Loucy (cell line): ENCODE results near the gene CUBN.

Experiments used
- H2AFZ ChIP-seq: fragments of 200-600 bp; sonication (generic); 2 replicates; pipeline ENCODE4 v1.6.0; 2016; ENCODE audit warnings: antibody characterized with exemption, mild to moderate bottlenecking, low read length, moderate library complexity
- H3F3A ChIP-seq: fragments of 200-600 bp; 2 replicates; pipeline ENCODE4 v1.6.0; 2016; ENCODE audit warnings: antibody characterized with exemption, low read depth, mild to moderate bottlenecking
- H3K27me3 ChIP-seq: fragments of 200-600 bp; sonication (generic); 2 replicates; pipeline ENCODE4 v1.6.1; 2014; ENCODE audit warnings: low read length, mild to moderate bottlenecking; ENCODE audit not compliant: insufficient read depth, poor library complexity, severe bottlenecking
- H3K36me3 ChIP-seq: fragments of 200-600 bp; sonication (generic); 2 replicates; pipeline ENCODE4 v1.6.1; 2016; ENCODE audit warnings: low read length; ENCODE audit not compliant: insufficient read depth
- H3K4me1 ChIP-seq: fragments of 200-600 bp; sonication (generic); 2 replicates; pipeline ENCODE4 v1.5.1; 2014; ENCODE audit warnings: low read length, mild to moderate bottlenecking; ENCODE audit not compliant: insufficient read depth, poor library complexity, severe bottlenecking
- H3K4me2 ChIP-seq: fragments of 200-600 bp; sonication (generic); 2 replicates; pipeline ENCODE4 v1.6.0; 2014; ENCODE audit warnings: antibody characterized with exemption, low read length, low read depth, mild to moderate bottlenecking; ENCODE audit not compliant: poor library complexity, severe bottlenecking
- H3K4me3 ChIP-seq: fragments of 200-600 bp; sonication (generic); 2 replicates; pipeline ENCODE4 v1.5.1; 2014; ENCODE audit warnings: low read length, mild to moderate bottlenecking, mixed read lengths; ENCODE audit not compliant: poor library complexity, severe bottlenecking
- H3K79me2 ChIP-seq: fragments of 200-600 bp; sonication (generic); 2 replicates; pipeline ENCODE4 v1.6.1; 2014; ENCODE audit warnings: low read length; ENCODE audit not compliant: insufficient read depth
- H3K9ac ChIP-seq: fragments of 200-600 bp; sonication (generic); 2 replicates; pipeline ENCODE4 v1.6.0; 2014; ENCODE audit warnings: mild to moderate bottlenecking, low read depth, low read length, moderate library complexity; ENCODE audit not compliant: poor library complexity, severe bottlenecking
- H3K9me2 ChIP-seq: fragments of 200-600 bp; sonication (generic); replicated peaks from 2 replicates; pipeline ENCODE4 v1.6.1; 2016; ENCODE audit warnings: low read depth, low read length, mixed read lengths
- H3K9me3 ChIP-seq: fragments of 200-600 bp; sonication (generic); 2 replicates; pipeline ENCODE4 v1.6.1; 2014; ENCODE audit warnings: mild to moderate bottlenecking, antibody characterized with exemption, low read length, low read depth; ENCODE audit not compliant: insufficient read depth
- H4K20me1 ChIP-seq: fragments of 200-600 bp; sonication (generic); 2 replicates; pipeline ENCODE4 v1.6.0; 2014; ENCODE audit warnings: antibody characterized with exemption, low read length, mild to moderate bottlenecking; ENCODE audit not compliant: insufficient read depth, poor library complexity, severe bottlenecking
- EZH2phosphoT487 ChIP-seq: fragments of 200-600 bp; IDR thresholded peaks from 2 replicates; pipeline ENCODE4 v1.6.1; 2018; ENCODE audit warnings: antibody characterized with exemption, mild to moderate bottlenecking, moderate library complexity, borderline replicate concordance
- TF ChIP-seq, protein P1 (sequence below): fragments of 200-600 bp; sonication (generic); conservative IDR thresholded peaks from 2 replicates; pipeline ENCODE4 v1.5.1; 2014; ENCODE audit warnings: mild to moderate bottlenecking, antibody characterized with exemption, low read length

Gene CUBN

DNA sequence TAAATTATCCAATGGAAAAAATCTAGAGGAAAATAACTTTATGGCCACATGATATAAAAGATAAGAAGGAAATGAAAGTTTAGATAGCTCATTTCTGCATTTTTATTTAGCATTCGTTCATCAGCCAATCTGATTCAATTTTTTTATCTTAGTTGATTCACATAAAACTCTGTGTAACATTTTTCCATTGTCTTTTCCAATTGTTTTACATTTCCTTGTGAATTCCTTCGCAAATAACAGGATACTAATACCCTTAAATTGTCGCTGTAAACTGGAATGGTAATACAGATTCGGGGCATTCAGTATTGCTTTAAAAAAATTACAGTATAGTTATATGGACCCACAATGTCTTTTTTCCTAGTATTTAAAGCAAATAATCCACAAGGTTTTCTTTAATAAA, 136.4 kb downstream of the CUBN start:
- H3K36me3 ChIP-seq, result no peaks in the 10 kb centered on the region
- no peak overlapping the region for H2AFZ ChIP-seq
- TF ChIP-seq, protein P1, sequence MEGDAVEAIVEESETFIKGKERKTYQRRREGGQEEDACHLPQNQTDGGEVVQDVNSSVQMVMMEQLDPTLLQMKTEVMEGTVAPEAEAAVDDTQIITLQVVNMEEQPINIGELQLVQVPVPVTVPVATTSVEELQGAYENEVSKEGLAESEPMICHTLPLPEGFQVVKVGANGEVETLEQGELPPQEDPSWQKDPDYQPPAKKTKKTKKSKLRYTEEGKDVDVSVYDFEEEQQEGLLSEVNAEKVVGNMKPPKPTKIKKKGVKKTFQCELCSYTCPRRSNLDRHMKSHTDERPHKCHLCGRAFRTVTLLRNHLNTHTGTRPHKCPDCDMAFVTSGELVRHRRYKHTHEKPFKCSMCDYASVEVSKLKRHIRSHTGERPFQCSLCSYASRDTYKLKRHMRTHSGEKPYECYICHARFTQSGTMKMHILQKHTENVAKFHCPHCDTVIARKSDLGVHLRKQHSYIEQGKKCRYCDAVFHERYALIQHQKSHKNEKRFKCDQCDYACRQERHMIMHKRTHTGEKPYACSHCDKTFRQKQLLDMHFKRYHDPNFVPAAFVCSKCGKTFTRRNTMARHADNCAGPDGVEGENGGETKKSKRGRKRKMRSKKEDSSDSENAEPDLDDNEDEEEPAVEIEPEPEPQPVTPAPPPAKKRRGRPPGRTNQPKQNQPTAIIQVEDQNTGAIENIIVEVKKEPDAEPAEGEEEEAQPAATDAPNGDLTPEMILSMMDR, result no peak
- no peak for TF ChIP-seq EZH2phosphoT487

DNA sequence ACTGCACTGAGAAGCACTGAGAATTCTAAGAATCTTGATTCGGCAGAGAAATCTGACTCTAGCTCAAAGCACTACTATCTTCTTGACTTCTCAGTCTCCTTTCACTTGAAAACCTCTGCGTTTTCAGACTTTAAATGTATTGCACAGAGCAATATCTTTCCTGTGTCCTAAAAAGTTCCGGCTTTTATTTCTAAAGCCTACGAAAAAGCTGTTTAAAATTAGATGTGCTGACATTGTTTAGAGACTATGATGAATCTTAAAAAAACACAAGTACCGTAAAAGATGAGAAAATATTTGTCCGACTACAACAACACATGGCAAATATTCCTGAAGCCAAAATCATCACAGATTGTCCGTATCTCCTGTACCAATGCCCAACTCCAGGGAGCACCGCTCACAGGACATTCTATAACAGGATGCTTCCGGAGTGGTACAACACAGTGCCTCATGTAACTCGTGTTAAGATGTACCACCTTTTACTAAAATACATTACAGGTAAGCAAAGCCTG, 136.9 kb downstream of the CUBN start:
- Histone ChIP-seq H3K9ac (no peak overlapping the region), H3K9me2 (no peaks in the 10 kb centered on the region), H3K4me1 (peaks cover 34% of the 10 kb centered on the region), H3K27me3 (no peaks in the 10 kb centered on the region), H3K79me2 (no peaks in the 10 kb centered on the region), H3K9me3 (no peaks in the 10 kb centered on the region), H3K36me3 (no peaks in the 10 kb centered on the region), H3K4me2 (no peak overlapping the region), H4K20me1 (no peaks in the 10 kb centered on the region), H3F3A (peaks cover 8% of the 10 kb centered on the region; the same call in 1 of the 2 replicates), H3K4me3 (no peak overlapping the region), H2AFZ (no peak overlapping the region)
- TF ChIP-seq EZH2phosphoT487, result no peak
- TF ChIP-seq, protein P1, result no peak

More for the DNA sequence above, 136.4 kb downstream of the CUBN start:
- no peaks in the 10 kb centered on the region for H3K9me3 ChIP-seq
- H3K4me1 ChIP-seq, result peaks cover 39% of the 10 kb centered on the region
- peaks cover 8% of the 10 kb centered on the region; the same call in 1 of the 2 replicates for H3F3A ChIP-seq
- no peaks in the 10 kb centered on the region for H3K27me3 ChIP-seq
- no peaks in the 10 kb centered on the region for H4K20me1 ChIP-seq
- H3K79me2 ChIP-seq, result no peaks in the 10 kb centered on the region
- no peaks in the 10 kb centered on the region for H3K9me2 ChIP-seq
- H3K4me3 ChIP-seq, result no peak overlapping the region
- no peak overlapping the region for H3K4me2 ChIP-seq
- no peak overlapping the region for H3K9ac ChIP-seq

DNA sequence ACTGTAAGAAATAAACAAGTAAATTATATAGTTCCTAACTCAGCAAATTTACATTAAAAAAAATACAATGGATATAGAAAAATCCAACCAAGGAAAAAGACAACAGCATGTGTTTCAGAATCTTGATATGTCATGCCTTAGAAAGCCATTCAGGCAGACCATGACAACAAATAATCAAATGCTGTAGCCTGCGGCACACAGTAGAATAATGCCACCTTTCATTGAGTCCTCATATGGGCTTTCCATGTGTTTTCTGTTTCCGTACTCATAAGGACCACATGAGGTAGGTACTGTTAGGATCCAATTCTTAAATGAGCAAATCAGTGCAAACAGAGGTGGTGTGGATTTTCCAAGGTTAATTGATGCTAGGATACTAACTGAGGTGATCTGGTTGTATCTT, 138.6 kb downstream of the CUBN start:
- H3K9me3 ChIP-seq, result no peaks in the 10 kb centered on the region
- H3K9me2 ChIP-seq, result no peaks in the 10 kb centered on the region
- H3K4me3 ChIP-seq, result no peak overlapping the region
- H3K9ac ChIP-seq, result no peak overlapping the region
- no peak overlapping the region for H3K4me2 ChIP-seq
- H4K20me1 ChIP-seq, result no peaks in the 10 kb centered on the region
- peaks cover 3% of the 10 kb centered on the region; the same call in 1 of the 2 replicates for H3F3A ChIP-seq
- no peak overlapping the region for H2AFZ ChIP-seq
- TF ChIP-seq EZH2phosphoT487, result no peak
- TF ChIP-seq, protein P1, result no peak
- H3K79me2 ChIP-seq, result no peaks in the 10 kb centered on the region
- H3K36me3 ChIP-seq, result no peaks in the 10 kb centered on the region
- H3K4me1 ChIP-seq, result peaks cover 21% of the 10 kb centered on the region
- H3K27me3 ChIP-seq, result no peaks in the 10 kb centered on the region
